Measurements from ENCODE around the gene ARSA.
A peak's percentile ranks its signal among the peaks of the same experiment; 100 is the strongest.

ARSA gene

DNA sequence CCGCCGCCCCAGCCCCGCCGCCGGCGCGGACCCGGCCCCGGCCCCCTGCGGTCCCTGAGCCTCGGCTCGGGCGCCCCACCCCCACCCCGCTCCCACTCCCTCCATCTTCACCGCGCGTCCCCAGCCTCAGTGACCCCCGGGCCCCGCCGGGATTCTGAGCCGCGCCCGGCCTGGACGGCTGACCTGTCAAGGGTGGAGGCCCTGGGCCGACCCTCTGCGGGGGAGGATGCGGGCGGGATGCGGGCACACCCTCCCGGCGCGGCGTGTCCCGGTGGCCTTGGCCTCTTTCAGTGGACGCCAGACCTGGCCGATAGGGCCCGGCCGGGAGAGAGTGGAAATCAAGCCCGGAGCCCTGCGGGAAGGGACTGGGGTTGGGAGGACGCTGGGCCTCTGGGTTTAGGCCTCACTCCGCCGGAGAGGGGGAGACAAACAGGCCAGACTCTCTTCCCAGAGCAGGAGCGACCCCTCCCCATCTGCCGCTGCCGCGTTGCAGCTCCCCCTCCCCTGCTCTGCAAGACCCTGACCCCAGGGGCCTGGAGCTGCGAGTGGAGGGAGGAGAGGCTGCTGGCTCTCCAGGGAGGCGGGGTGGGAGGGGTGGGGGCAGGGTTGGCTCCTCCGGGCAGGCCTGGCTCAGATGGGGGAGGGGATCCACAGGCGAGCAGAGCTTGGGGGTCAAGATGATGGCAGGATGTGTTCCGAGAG, 26.8 kb downstream of the ARSA start (continued):
- TF ChIP-seq, protein P1, sequence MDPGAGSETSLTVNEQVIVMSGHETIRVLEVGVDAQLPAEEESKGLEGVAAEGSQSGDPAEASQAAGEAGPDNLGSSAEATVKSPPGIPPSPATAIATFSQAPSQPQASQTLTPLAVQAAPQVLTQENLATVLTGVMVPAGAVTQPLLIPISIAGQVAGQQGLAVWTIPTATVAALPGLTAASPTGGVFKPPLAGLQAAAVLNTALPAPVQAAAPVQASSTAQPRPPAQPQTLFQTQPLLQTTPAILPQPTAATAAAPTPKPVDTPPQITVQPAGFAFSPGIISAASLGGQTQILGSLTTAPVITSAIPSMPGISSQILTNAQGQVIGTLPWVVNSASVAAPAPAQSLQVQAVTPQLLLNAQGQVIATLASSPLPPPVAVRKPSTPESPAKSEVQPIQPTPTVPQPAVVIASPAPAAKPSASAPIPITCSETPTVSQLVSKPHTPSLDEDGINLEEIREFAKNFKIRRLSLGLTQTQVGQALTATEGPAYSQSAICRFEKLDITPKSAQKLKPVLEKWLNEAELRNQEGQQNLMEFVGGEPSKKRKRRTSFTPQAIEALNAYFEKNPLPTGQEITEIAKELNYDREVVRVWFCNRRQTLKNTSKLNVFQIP (CRISPR knock-in tag; IDR thresholded peaks at IDR 0.05; ENCODE audit: borderline replicate concordance, low read depth) = no peak
- no peak for TF ChIP-seq ISL1 (CRISPR knock-in tag; IDR thresholded peaks at IDR 0.05)

DNA sequence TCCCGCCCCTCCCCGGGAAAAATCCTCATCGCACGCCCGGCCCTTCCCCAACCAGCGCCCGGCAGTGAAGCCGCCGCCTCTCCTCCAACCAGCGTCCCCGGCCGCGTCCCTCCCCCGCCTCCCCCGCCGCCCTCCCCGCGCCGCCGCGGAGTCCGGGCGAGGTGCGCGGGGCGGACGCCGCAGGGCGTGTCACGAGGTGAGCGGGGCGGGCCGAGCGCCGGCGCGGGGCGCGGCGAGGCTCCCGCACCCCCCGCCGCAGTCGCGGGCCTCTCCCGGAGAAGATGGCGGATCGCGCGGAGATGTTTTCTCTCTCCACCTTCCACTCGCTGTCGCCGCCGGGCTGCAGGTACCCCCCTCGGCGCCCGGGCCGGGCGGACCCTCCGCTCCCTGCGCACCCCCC, 27.4 kb downstream of the ARSA start, which contains the start of gene MAPK8IP2:
MAPK8IP2 (plus strand) TSS at position 256 of the 400 bp plus-strand sequence; CDS start at position 282, 26 bp downstream.
- peak; percentile 13; the same call in 2 of the 3 replicates for ATAC-seq
- TF ChIP-seq SNAI2 (CRISPR knock-in tag; IDR thresholded peaks at IDR 0.05) (no peak), PATZ1 (CRISPR knock-in tag; IDR thresholded peaks at IDR 0.05; ENCODE audit: borderline replicate concordance) (no peak)
- TF ChIP-seq, protein P2, sequence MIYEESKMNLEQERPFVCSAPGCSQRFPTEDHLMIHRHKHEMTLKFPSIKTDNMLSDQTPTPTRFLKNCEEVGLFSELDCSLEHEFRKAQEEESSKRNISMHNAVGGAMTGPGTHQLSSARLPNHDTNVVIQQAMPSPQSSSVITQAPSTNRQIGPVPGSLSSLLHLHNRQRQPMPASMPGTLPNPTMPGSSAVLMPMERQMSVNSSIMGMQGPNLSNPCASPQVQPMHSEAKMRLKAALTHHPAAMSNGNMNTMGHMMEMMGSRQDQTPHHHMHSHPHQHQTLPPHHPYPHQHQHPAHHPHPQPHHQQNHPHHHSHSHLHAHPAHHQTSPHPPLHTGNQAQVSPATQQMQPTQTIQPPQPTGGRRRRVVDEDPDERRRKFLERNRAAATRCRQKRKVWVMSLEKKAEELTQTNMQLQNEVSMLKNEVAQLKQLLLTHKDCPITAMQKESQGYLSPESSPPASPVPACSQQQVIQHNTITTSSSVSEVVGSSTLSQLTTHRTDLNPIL (CRISPR knock-in tag; IDR thresholded peaks at IDR 0.05; ENCODE audit: low read depth) = no peak

- no peak for TF ChIP-seq CSRNP3 (CRISPR knock-in tag; IDR thresholded peaks at IDR 0.05)
- no peak for TF ChIP-seq ZNF8 (CRISPR knock-in tag; IDR thresholded peaks at IDR 0.05)
- TF ChIP-seq SNAI2 (CRISPR knock-in tag; IDR thresholded peaks at IDR 0.05) = peak; percentile 88; the same call in 1 of the 2 replicates
- TF ChIP-seq ZNF70 (CRISPR knock-in tag; IDR thresholded peaks at IDR 0.05) = no peak
- no peak for TF ChIP-seq GLIS3 (CRISPR knock-in tag; IDR thresholded peaks at IDR 0.05)
- TF ChIP-seq PPARA (CRISPR knock-in tag; IDR thresholded peaks at IDR 0.05; ENCODE audit: borderline replicate concordance) = no peak
- TF ChIP-seq, protein P2 (CRISPR knock-in tag; IDR thresholded peaks at IDR 0.05; ENCODE audit: low read depth) = no peak
- TF ChIP-seq ZC3H10 (CRISPR knock-in tag; IDR thresholded peaks at IDR 0.05) = no peak
- TF ChIP-seq ZFP30 (CRISPR knock-in tag; IDR thresholded peaks at IDR 0.05) = peak; percentile 38; the same call in 1 of the 2 replicates
- TF ChIP-seq, protein P1 (CRISPR knock-in tag; IDR thresholded peaks at IDR 0.05; ENCODE audit: borderline replicate concordance, low read depth) = no peak
- peak; percentile 77 for TF ChIP-seq ZFP3 (CRISPR knock-in tag; IDR thresholded peaks at IDR 0.05)
- TF ChIP-seq ZNF565 (CRISPR knock-in tag; conservative IDR thresholded peaks at IDR 0.05; ENCODE audit: low read depth) = 0 out of 2 replicates have a peak, but pooled peaks have one; percentile 48
- peak; percentile 88; the same call in 1 of the 2 replicates for TF ChIP-seq CSDC2 (CRISPR knock-in tag; IDR thresholded peaks at IDR 0.05)
- TF ChIP-seq OSR1 (CRISPR knock-in tag; IDR thresholded peaks at IDR 0.05) = no peak
- TF ChIP-seq TOX (CRISPR knock-in tag; IDR thresholded peaks at IDR 0.05; ENCODE audit: borderline replicate concordance) = no peak
- TF ChIP-seq, protein P3, sequence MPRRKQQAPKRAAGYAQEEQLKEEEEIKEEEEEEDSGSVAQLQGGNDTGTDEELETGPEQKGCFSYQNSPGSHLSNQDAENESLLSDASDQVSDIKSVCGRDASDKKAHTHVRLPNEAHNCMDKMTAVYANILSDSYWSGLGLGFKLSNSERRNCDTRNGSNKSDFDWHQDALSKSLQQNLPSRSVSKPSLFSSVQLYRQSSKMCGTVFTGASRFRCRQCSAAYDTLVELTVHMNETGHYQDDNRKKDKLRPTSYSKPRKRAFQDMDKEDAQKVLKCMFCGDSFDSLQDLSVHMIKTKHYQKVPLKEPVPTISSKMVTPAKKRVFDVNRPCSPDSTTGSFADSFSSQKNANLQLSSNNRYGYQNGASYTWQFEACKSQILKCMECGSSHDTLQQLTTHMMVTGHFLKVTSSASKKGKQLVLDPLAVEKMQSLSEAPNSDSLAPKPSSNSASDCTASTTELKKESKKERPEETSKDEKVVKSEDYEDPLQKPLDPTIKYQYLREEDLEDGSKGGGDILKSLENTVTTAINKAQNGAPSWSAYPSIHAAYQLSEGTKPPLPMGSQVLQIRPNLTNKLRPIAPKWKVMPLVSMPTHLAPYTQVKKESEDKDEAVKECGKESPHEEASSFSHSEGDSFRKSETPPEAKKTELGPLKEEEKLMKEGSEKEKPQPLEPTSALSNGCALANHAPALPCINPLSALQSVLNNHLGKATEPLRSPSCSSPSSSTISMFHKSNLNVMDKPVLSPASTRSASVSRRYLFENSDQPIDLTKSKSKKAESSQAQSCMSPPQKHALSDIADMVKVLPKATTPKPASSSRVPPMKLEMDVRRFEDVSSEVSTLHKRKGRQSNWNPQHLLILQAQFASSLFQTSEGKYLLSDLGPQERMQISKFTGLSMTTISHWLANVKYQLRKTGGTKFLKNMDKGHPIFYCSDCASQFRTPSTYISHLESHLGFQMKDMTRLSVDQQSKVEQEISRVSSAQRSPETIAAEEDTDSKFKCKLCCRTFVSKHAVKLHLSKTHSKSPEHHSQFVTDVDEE (CRISPR knock-in tag; IDR thresholded peaks at IDR 0.05) = peak; percentile 38; the same call in 1 of the 2 replicates
- TF ChIP-seq PATZ1 (CRISPR knock-in tag; IDR thresholded peaks at IDR 0.05; ENCODE audit: borderline replicate concordance) = no peak
- no peak for TF ChIP-seq ISL1 (CRISPR knock-in tag; IDR thresholded peaks at IDR 0.05)
- ATAC-seq = peak; percentile 87
Measured at GRCh38 chr22:50599816-50600455, 28.0 kb downstream of the ARSA start.

All from SK-N-SH treated with all-trans-retinoic acid at 6 μM for 48 hours (cell line).